ENCODE data around the gene FHIT.

DNA sequence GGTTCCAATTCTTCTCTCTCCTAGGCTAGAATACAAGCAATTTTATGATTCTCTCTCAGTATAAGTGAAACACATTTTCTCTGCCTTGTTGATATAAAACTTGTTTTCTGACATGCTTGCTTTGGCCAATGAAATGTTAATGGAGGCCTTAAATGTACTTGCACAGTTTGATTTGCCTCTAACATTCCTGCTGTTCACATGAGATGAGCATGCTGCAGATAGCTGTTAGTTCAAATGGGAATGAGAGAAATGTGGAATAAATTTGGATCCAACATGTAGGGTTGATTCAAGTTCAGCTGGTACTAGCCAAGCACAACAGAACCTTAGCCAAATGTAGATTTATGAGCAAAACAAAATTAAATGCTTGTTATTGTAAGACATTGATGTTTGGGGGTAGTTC, 32.6 kb upstream of the FHIT start:
- TF ChIP-seq TAF1 (IDR thresholded peaks at IDR 0.05; ENCODE audit: borderline replicate concordance, low read depth, low read length) (no peak), POLR2A (IDR thresholded peaks at IDR 0.05; ENCODE audit: low read depth, low read length) (no peak), POLR2AphosphoS5 (IDR thresholded peaks at IDR 0.05; ENCODE audit: low read depth, low read length) (no peak)

Measured in GM12892 (cell line).